Measurements from ENCODE around the gene NTN5. TPM values are rescaled to one million over a fixed set of nuclear protein-coding genes. Genes with fewer than 3 reads are reported as not detected.
"Not testable (repeated sequence)": the region's sequence is repeated elsewhere in the genome, so short reads cannot be mapped to it uniquely, and the experiment has no call there.

Gene NTN5
- total and polyA plus RNA-seq, 10 of the 15 experiments (the other 5 are each of a cell fraction or from before 2014, with no cell fraction given): 0.07 to 0.22 TPM; not detected in 8

DNA sequence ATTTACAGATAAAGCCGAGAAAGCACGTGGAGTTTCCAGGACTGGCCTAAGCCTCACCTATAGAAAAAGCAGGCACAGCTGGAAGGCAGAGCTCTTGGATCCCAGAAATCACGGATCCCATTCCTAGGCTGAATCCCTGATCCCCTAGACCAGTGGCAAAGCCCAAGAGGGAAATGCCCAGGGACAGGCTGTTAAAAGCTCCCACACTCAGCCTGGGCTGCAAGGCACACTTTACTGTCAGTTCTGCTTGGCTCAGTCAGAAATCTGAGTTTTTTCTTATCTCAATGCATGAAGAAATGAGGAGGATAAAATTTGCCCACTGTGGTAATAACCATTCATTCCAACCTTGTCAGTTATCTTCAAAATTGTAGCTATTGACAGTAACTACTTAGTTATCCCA lies 15.0 kb upstream of the NTN5 start (continued):
- TF ChIP-seq, protein P1, sequence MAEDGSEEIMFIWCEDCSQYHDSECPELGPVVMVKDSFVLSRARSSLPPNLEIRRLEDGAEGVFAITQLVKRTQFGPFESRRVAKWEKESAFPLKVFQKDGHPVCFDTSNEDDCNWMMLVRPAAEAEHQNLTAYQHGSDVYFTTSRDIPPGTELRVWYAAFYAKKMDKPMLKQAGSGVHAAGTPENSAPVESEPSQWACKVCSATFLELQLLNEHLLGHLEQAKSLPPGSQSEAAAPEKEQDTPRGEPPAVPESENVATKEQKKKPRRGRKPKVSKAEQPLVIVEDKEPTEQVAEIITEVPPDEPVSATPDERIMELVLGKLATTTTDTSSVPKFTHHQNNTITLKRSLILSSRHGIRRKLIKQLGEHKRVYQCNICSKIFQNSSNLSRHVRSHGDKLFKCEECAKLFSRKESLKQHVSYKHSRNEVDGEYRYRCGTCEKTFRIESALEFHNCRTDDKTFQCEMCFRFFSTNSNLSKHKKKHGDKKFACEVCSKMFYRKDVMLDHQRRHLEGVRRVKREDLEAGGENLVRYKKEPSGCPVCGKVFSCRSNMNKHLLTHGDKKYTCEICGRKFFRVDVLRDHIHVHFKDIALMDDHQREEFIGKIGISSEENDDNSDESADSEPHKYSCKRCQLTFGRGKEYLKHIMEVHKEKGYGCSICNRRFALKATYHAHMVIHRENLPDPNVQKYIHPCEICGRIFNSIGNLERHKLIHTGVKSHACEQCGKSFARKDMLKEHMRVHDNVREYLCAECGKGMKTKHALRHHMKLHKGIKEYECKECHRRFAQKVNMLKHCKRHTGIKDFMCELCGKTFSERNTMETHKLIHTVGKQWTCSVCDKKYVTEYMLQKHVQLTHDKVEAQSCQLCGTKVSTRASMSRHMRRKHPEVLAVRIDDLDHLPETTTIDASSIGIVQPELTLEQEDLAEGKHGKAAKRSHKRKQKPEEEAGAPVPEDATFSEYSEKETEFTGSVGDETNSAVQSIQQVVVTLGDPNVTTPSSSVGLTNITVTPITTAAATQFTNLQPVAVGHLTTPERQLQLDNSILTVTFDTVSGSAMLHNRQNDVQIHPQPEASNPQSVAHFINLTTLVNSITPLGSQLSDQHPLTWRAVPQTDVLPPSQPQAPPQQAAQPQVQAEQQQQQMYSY (CRISPR knock-in tag; IDR thresholded peaks at IDR 0.05): no peak
- TF ChIP-seq, protein P2, sequence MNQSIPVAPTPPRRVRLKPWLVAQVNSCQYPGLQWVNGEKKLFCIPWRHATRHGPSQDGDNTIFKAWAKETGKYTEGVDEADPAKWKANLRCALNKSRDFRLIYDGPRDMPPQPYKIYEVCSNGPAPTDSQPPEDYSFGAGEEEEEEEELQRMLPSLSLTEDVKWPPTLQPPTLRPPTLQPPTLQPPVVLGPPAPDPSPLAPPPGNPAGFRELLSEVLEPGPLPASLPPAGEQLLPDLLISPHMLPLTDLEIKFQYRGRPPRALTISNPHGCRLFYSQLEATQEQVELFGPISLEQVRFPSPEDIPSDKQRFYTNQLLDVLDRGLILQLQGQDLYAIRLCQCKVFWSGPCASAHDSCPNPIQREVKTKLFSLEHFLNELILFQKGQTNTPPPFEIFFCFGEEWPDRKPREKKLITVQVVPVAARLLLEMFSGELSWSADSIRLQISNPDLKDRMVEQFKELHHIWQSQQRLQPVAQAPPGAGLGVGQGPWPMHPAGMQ (IDR thresholded peaks at IDR 0.05; ENCODE audit: borderline replicate concordance): no peak

DNA sequence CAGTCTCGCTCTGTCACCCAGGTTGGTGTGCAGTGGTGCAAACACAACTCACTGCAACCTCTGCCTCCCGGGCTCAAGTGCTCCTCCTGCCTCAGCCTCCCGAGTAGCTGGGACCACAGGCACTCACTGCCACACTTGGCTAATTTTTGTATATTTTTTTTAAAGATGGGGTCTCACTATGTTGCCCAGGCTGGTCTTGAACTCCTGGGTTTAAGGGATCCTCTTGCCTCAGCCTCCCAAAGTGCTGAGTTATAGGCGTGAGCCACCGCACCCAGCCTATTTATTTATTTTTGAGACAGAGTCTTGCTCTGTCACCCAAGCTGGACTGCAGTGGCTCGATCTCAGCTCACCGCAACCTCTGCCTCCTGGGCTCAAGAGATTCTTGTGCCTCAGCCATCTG lies 13.8 kb upstream of the NTN5 start:
- intact Hi-C loops (cut with micrococcal nuclease; ENCODE audit: unreplicated experiment); H3K9me3 ChIP-seq (replicated peaks; ENCODE audit: control insufficient read depth, insufficient read depth, low read length); RAD21 ChIA-PET (ENCODE audit: unreplicated experiment); CTCF ChIA-PET; H3K4me3 ChIP-seq; H4K20me1 ChIP-seq (ENCODE audit: control insufficient read depth, insufficient read depth); in situ Hi-C loops (cut with MboI); POLR2A ChIA-PET; H3K9ac ChIP-seq (ENCODE audit: control insufficient read depth, insufficient read depth, low read length); ATAC-seq; SMC1A ChIA-PET (ENCODE audit: uncharacterized antibody, unreplicated experiment); BruUV-seq (replicated peaks); H3K27me3 ChIP-seq (replicated peaks in 1 of 2; ENCODE audit: control insufficient read depth in 2 of 2, insufficient read depth in 2 of 2, low read length in 1 of 2); H3K4me1 ChIP-seq (ENCODE audit: control insufficient read depth, insufficient read depth, low read length); FAIRE-seq; H3K4me2 ChIP-seq (ENCODE audit: control insufficient read depth, insufficient read depth); H3K36me3 ChIP-seq (ENCODE audit: control insufficient read depth in 2 of 2, insufficient read depth in 2 of 2, low read length in 1 of 2); DNase-seq (ENCODE audit: low read depth, low spot score); H2AFZ ChIP-seq (ENCODE audit: control insufficient read depth, low read depth, low read length); H3K79me2 ChIP-seq (ENCODE audit: control insufficient read depth, insufficient read depth, low read length); H3K27ac ChIP-seq (ENCODE audit: control insufficient read depth, insufficient read depth): not testable (repeated sequence)
- 58% methylated on average over 7 of the region's 7 CpGs for WGBS (ENCODE audit: insufficient coverage, insufficient replicate concordance, low lambda C conversion rate, missing lambda C conversion rate)

All from GM12878 (cell line).